AG04450 (cell line): ENCODE results near the gene OGFOD3. TPM values are rescaled to one million over a fixed set of nuclear protein-coding genes. Genes with fewer than 3 reads are reported as not detected.
"Not testable (repeated sequence)": the region's sequence is repeated elsewhere in the genome, so short reads cannot be mapped to it uniquely, and the experiment has no call there.

Experiments
- CTCF ChIA-PET: fragments of 300-600, 350-600 bp; formaldehyde crosslinking; extraction: SDS; loops from one replicate; lab custom pipeline; 2022; ENCODE audit warnings: antibody characterized with exemption, inconsistent platforms; lab: Charles Lee
- POLR2A ChIA-PET: fragments of 350-600 bp; formaldehyde crosslinking; extraction: SDS; loops from one replicate; lab custom pipeline; 2021; ENCODE audit warnings: antibody characterized with exemption, inconsistent platforms; lab: Yijun Ruan, JAX
- DNase-seq: peaks from one replicate; pipeline ENCODE4 v3.0.0-alpha.2; 2011; ENCODE audit warnings: low read depth, low spot score
- H3K27ac ChIP-seq: one replicate; pipeline ENCODE4 v1.5.1; 2012; ENCODE audit warnings: low read depth, low read length, control low read depth
- H3K27me3 ChIP-seq: one replicate; pipeline ENCODE4 v1.6.0; 2012; ENCODE audit warnings: low read length; ENCODE audit not compliant: control insufficient read depth, insufficient read depth
- H3K4me3 ChIP-seq: 2 replicates; pipeline ENCODE4 v1.5.1; 2011; ENCODE audit warnings: mild to moderate bottlenecking, low read depth, low read length, control low read depth
- H3K9me3 ChIP-seq: 2 replicates; pipeline ENCODE4 v1.5.1; 2012; ENCODE audit warnings: low read length; ENCODE audit not compliant: control insufficient read depth, insufficient read depth
- polyA plus RNA-seq: library from polyadenylated mRNA; depleted of rRNA; stranded (reverse); fragments of >200 nt; gene quantifications from 2 replicates; pipeline ENCODE4 v1.2.3, GENCODE V29; 2011
- TF ChIP-seq, protein P1 (sequence below): IDR thresholded peaks from 2 replicates; pipeline ENCODE4 v1.5.1; 2011; ENCODE audit warnings: low read depth, low read length, control low read depth, inconsistent platforms

The OGFOD3 gene
- polyA plus RNA-seq, 1 experiment: 22.8 TPM

- CTCF ChIA-PET: interaction anchor here (0.5 to 1.2 kb wide), 7 partner anchors 11 to 183 kb away, joined by 3 to 6 read pairs (median 3); no protein-coding TSS in a partner anchor
- Histone ChIP-seq H3K9me3 (no peaks in the 10 kb centered on the region; the same call in 1 of the 2 replicates), H3K4me3 (no peak overlapping the region), H3K27me3 (no peaks in the 10 kb centered on the region), H3K27ac (no peak overlapping the region)
- POLR2A ChIA-PET: no interaction called here
- TF ChIP-seq, protein P1, sequence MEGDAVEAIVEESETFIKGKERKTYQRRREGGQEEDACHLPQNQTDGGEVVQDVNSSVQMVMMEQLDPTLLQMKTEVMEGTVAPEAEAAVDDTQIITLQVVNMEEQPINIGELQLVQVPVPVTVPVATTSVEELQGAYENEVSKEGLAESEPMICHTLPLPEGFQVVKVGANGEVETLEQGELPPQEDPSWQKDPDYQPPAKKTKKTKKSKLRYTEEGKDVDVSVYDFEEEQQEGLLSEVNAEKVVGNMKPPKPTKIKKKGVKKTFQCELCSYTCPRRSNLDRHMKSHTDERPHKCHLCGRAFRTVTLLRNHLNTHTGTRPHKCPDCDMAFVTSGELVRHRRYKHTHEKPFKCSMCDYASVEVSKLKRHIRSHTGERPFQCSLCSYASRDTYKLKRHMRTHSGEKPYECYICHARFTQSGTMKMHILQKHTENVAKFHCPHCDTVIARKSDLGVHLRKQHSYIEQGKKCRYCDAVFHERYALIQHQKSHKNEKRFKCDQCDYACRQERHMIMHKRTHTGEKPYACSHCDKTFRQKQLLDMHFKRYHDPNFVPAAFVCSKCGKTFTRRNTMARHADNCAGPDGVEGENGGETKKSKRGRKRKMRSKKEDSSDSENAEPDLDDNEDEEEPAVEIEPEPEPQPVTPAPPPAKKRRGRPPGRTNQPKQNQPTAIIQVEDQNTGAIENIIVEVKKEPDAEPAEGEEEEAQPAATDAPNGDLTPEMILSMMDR: no peak
- no peak for DNase-seq
Observed at GRCh38 chr17:82415336-82415735, 3.0 kb downstream of the OGFOD3 start.

- ChIA-PET POLR2A (no interaction called here), CTCF (interaction anchor here (0.5 to 1.5 kb wide), 11 partner anchors 11 to 184 kb away, joined by 3 to 6 read pairs (median 3); no protein-coding TSS in a partner anchor)
- TF ChIP-seq, protein P1: peak; percentile 74
- no peak overlapping the region for H3K27ac ChIP-seq
- H3K9me3 ChIP-seq: no peaks in the 10 kb centered on the region; the same call in 1 of the 2 replicates
- no peak for DNase-seq
- no peak overlapping the region for H3K4me3 ChIP-seq
- H3K27me3 ChIP-seq: no peaks in the 10 kb centered on the region
Observed at GRCh38 chr17:82414548-82415281, 3.7 kb downstream of the OGFOD3 start.

- CTCF ChIA-PET: interaction anchor here (1.1 to 1.5 kb wide), 2 partner anchors 11 to 60 kb away, joined by 3 to 4 read pairs; no protein-coding TSS in a partner anchor
- TF ChIP-seq, protein P1: no peak
Observed at GRCh38 chr17:82412535-82413520, 5.6 kb downstream of the OGFOD3 start.

GRCh38 chr17:82412081-82412480 is 6.3 kb downstream of the OGFOD3 start:
- H3K4me3 ChIP-seq, H3K27me3 ChIP-seq, DNase-seq, POLR2A ChIA-PET, CTCF ChIA-PET, H3K27ac ChIP-seq, H3K9me3 ChIP-seq: not testable (repeated sequence)

More at GRCh38 chr17:82412535-82413520, 5.6 kb downstream of the OGFOD3 start:
- POLR2A ChIA-PET: no interaction called here
- Histone ChIP-seq H3K27me3 (no peaks in the 10 kb centered on the region), H3K9me3 (no peaks in the 10 kb centered on the region; the same call in 1 of the 2 replicates), H3K27ac (no peak overlapping the region), H3K4me3 (no peak overlapping the region)
- no peak for DNase-seq

- Histone ChIP-seq H3K9me3 (no peaks in the 10 kb centered on the region; the same call in 1 of the 2 replicates), H3K4me3 (no peak overlapping the region), H3K27ac (no peak overlapping the region), H3K27me3 (no peaks in the 10 kb centered on the region)
- POLR2A ChIA-PET: no interaction called here
- no peak for DNase-seq
- TF ChIP-seq, protein P1: no peak
- CTCF ChIA-PET: interaction anchor here (1.0 kb wide), 1 partner anchor 13 kb away, joined by 3 read pairs; no protein-coding TSS in a partner anchor
Observed at GRCh38 chr17:82411396-82412053, 6.9 kb downstream of the OGFOD3 start.
